ENCODE results near the gene QSOX1.
A peak's percentile ranks its signal among the peaks of the same experiment; 100 is the strongest.

QSOX1 gene

GRCh38 chr1:180252638-180253536 lies 98.2 kb downstream of the QSOX1 start:
- peak; percentile 85 for DNase-seq
